Natural killer cell treated with Interleukin-12 subunit alpha and Interleukin-12 subunit beta and Interleukin-15 and Interleukin-18, amount 100 ng/mL, for 72 hours (primary cell): ENCODE results near the gene CCM2. TPM values are rescaled to one million over a fixed set of nuclear protein-coding genes. Genes with fewer than 3 reads are reported as not detected.

Experiments used
- ATAC-seq, 2 donors: fragments of 150-1000 bp; cut with Tn5 transposase in 1 of 2; sonication (Bioruptor Pico), chemical (Tn5 transposase) in 1 of 2; 2 replicates each; pipeline ENCODE4 v1.10.0; 2021
- DNase-seq: peaks from one replicate; pipeline ENCODE4 v3.0.0; 2022; ENCODE audit warnings: low spot score
- H3K27ac Mint-ChIP-seq, 2 donors: 1 replicate in 1 of 2; 2 replicates in 1 of 2; pipeline ENCODE4 v1.8.0; 2022; ENCODE audit warnings: mixed read lengths in 2 of 2, mild to moderate bottlenecking in 1 of 2, moderate library complexity in 1 of 2
- H3K27me3 Mint-ChIP-seq, 2 donors: 1 replicate in 1 of 2; 2 replicates in 1 of 2; pipeline ENCODE4 v1.8.0; 2022; ENCODE audit warnings: mixed read lengths in 2 of 2
- H3K36me3 Mint-ChIP-seq: one replicate; pipeline ENCODE4 v1.8.0; 2022; ENCODE audit warnings: mixed read lengths
- H3K4me1 Mint-ChIP-seq, 2 donors: 1 replicate in 1 of 2; 2 replicates in 1 of 2; pipeline ENCODE4 v1.8.0; 2022; ENCODE audit warnings: low read depth in 2 of 2, mixed read lengths in 2 of 2, mild to moderate bottlenecking in 1 of 2
- H3K4me3 Mint-ChIP-seq: one replicate; pipeline ENCODE4 v1.8.0; 2022; ENCODE audit warnings: mixed read lengths
- H3K9me3 Mint-ChIP-seq: 2 replicates; pipeline ENCODE4 v1.8.0; 2022; ENCODE audit warnings: mixed read lengths
- total RNA-seq, 2 donors: library from RNA; stranded (reverse); gene quantifications; one replicate each; pipeline ENCODE4 v1.2.3, GENCODE V29; 2022

The CCM2 gene
- total RNA-seq, 2 donors from 2014 or later, result 59.2 to 68.4 TPM

- Mint-ChIP-seq H3K9me3 (no peaks in the 10 kb centered on the region), H3K4me3 (no peak overlapping the region), H3K36me3 (no peaks in the 10 kb centered on the region), H3K4me1 (peaks cover 11 to 25% of the 10 kb centered on the region in 2 donors), H3K27ac (no peak overlapping the region), H3K27me3 (peaks cover 0 to 3% of the 10 kb centered on the region in 2 donors)
- ATAC-seq, result no peak
- no peak for DNase-seq
Measured at GRCh38 chr7:45119550-45119949, 119.5 kb downstream of the CCM2 start.

GRCh38 chr7:45122975-45123860 is 123.2 kb downstream of the CCM2 start:
- Mint-ChIP-seq H3K27ac (peak overlapping the region; percentile 74 to 91), H3K4me1 (peaks cover 11 to 25% of the 10 kb centered on the region in 2 donors), H3K27me3 (no peaks in the 10 kb centered on the region), H3K9me3 (no peaks in the 10 kb centered on the region), H3K4me3 (peak overlapping the region; percentile 62), H3K36me3 (no peaks in the 10 kb centered on the region)
- ATAC-seq (peak; percentile 43 to 44), DNase-seq (no peak)

GRCh38 chr7:45123913-45124710 is 124.1 kb downstream of the CCM2 start:
- H3K36me3 Mint-ChIP-seq, result no peaks in the 10 kb centered on the region
- H3K4me3 Mint-ChIP-seq, result no peak overlapping the region
- peaks cover 11 to 25% of the 10 kb centered on the region in 2 donors for H3K4me1 Mint-ChIP-seq
- no peaks in the 10 kb centered on the region for H3K9me3 Mint-ChIP-seq
- no peaks in the 10 kb centered on the region for H3K27me3 Mint-ChIP-seq
- ATAC-seq, result no peak
- H3K27ac Mint-ChIP-seq, result peak overlapping the region; percentile 74 to 91
- no peak for DNase-seq

GRCh38 chr7:45125193-45125904 is 125.3 kb downstream of the CCM2 start:
- peak overlapping the region in 1 of 2 donors; percentile 73 for H3K27ac Mint-ChIP-seq
- ATAC-seq, result no peak

More at GRCh38 chr7:45125193-45125904, 125.3 kb downstream of the CCM2 start:
- Mint-ChIP-seq H3K4me3 (no peak overlapping the region), H3K27me3 (no peaks in the 10 kb centered on the region), H3K36me3 (no peaks in the 10 kb centered on the region), H3K9me3 (no peaks in the 10 kb centered on the region), H3K4me1 (peaks cover 11 to 23% of the 10 kb centered on the region in 2 donors)
- DNase-seq, result no peak

Other genes starting within 250 kb of the CCM2 start
- gene PPIA, start 203.5 kb upstream of the CCM2 start, total RNA-seq, result 1,000 to 10,000 TPM; 1,523 to 1,782 TPM
- gene H2AZ2, start 152.1 kb upstream of the CCM2 start, total RNA-seq, result 100 to 1,000 TPM; 193 to 208 TPM
- 10 to 100 TPM; 39.1 to 41.8 TPM for gene PURB, start 114.7 kb upstream of the CCM2 start, total RNA-seq
- 100 to 1,000 TPM; 465 to 518 TPM for gene MYO1G, start 21.2 kb upstream of the CCM2 start, total RNA-seq
- gene NACAD, start 88.8 kb downstream of the CCM2 start, total RNA-seq, result 1 to 10 TPM; 1.1 to 1.9 TPM
- 100 to 1,000 TPM; 123 to 211 TPM for gene TBRG4, start 111.5 kb downstream of the CCM2 start, total RNA-seq
- gene RAMP3, start 157.6 kb downstream of the CCM2 start, total RNA-seq, result not detected